Body of pancreas (tissue), 4 donors: ENCODE results near the gene NRCAM.

ENCODE experiments used
- CTCF ChIP-seq, 7 experiments: fragments of 450-650 bp in 4 of 7; fragments of 200-600 bp in 3 of 7; sonication (generic) in 3 of 7; IDR thresholded peaks; one replicate each; pipeline ENCODE4 v1.5.1; 2016 to 2019; ENCODE audit warnings: antibody characterized with exemption in 7 of 7
- POLR2A ChIP-seq, 3 donors: fragments of 450-650 bp; IDR thresholded peaks; one replicate each; pipeline ENCODE4 v1.6.1; 2016; ENCODE audit warnings: antibody characterized with exemption in 3 of 3, mild to moderate bottlenecking in 2 of 3

GRCh38 chr7:108142180-108142579 lies 314.1 kb downstream of the NRCAM start:
- TF ChIP-seq CTCF (IDR thresholded peaks at IDR 0.05) = no peak
- TF ChIP-seq POLR2A (IDR thresholded peaks at IDR 0.05) = no peak
